Upper lobe of left lung (tissue), 6 donors: Measurements from ENCODE around the gene MRTFB. TPM values are rescaled to one million over a fixed set of nuclear protein-coding genes. Genes with fewer than 3 reads are reported as not detected.
A peak's percentile ranks its signal among the peaks of the same experiment; 100 is the strongest.
"Not testable (repeated sequence)": the region's sequence is repeated elsewhere in the genome, so short reads cannot be mapped to it uniquely, and the experiment has no call there.

Experiments used
- ATAC-seq, 2 donors: fragments of 200-7000 bp; cut with Tn5 transposase; one replicate each; pipeline ENCODE4 v1.9.1; 2022; ENCODE audit warnings: mild to moderate bottlenecking in 2 of 2, moderate library complexity in 2 of 2; ENCODE audit not compliant: low FRiP score in 2 of 2
- DNase-seq, 2 donors: peaks; one replicate each; pipeline ENCODE4 v3.0.0-alpha.2; 2019 to 2020
- H3K27ac ChIP-seq, 4 donors: fragments of 200-600 bp; sonication (generic); one replicate each; pipeline ENCODE4 v1.5.1; 2016 to 2019
- H3K27me3 ChIP-seq, 4 donors: fragments of 200-600 bp; sonication (generic); one replicate each; pipeline ENCODE4 v1.5.1; 2017 to 2019
- H3K36me3 ChIP-seq, 4 donors: fragments of 200-600 bp; sonication (generic); one replicate each; pipeline ENCODE4 v1.5.1; 2016 to 2019
- H3K4me1 ChIP-seq, 4 donors: fragments of 200-600 bp; sonication (generic); one replicate each; pipeline ENCODE4 v1.5.1; 2018 to 2019
- H3K4me3 ChIP-seq, 4 donors: fragments of 200-600 bp; sonication (generic); one replicate each; pipeline ENCODE4 v1.5.1; 2017 to 2019; ENCODE audit warnings: mild to moderate bottlenecking in 2 of 4, moderate library complexity in 1 of 4
- H3K9me3 ChIP-seq, 4 donors: fragments of 200-600 bp; sonication (generic); one replicate each; pipeline ENCODE4 v1.5.1; 2018 to 2019
- CTCF ChIP-seq, 6 experiments: fragments of 450-650 bp in 4 of 6; fragments of 200-600 bp in 2 of 6; sonication (generic) in 2 of 6; IDR thresholded peaks; one replicate each; pipeline ENCODE4 v1.5.1; 2016 to 2019; ENCODE audit warnings: antibody characterized with exemption in 6 of 6
- EP300 ChIP-seq, 4 donors: sonication (generic); formaldehyde crosslinking; IDR thresholded peaks; one replicate each; pipeline ENCODE4 v1.5.1; 2017; ENCODE audit warnings: antibody characterized with exemption in 4 of 4, control low read depth in 2 of 4
- POLR2A ChIP-seq, 4 donors: fragments of 450-650 bp; IDR thresholded peaks; one replicate each; pipeline ENCODE4 v1.5.1; 2016 to 2017; ENCODE audit warnings: antibody characterized with exemption in 4 of 4, mild to moderate bottlenecking in 2 of 4
- POLR2AphosphoS5 ChIP-seq, 2 donors: sonication (generic); formaldehyde crosslinking; IDR thresholded peaks; one replicate each; pipeline ENCODE4 v1.5.1; 2017; ENCODE audit warnings: antibody characterized with exemption in 2 of 2
- WGBS, 2 donors: methylation state at CpG; one replicate each; pipeline ENCODE4 v1.1.5; 2017 to 2018; 5-methylcytosine and 5-hydroxymethylcytosine counted together
- total RNA-seq, 6 donors: library from RNA; depleted of rRNA in 4 of 6; stranded (reverse); fragments of >200 nt in 4 of 6; gene quantifications; one replicate each; pipeline versions ENCODE4 v1.1.0 to v1.2.1, GENCODE V29; 2016 to 2021
- donor health status: DM: no; HTN: no; CAD: no; lungs with moderate emphysema.
- donor health status: DM: no; HTN: yes; CAD: no; lungs with severe emphysema.

Gene MRTFB
- total RNA-seq, 6 donors from 2014 or later = 46.9 to 100 (median 66.7) TPM

- no peaks in the 10 kb centered on the region for H3K9me3 ChIP-seq
- ATAC-seq = peak in 1 of 2 donors; percentile 24
Measured at GRCh38 chr16:14180481-14180944, 109.4 kb downstream of the MRTFB start.

GRCh38 chr16:14181371-14182050 is 110.4 kb downstream of the MRTFB start:
- no peak overlapping the region for H3K4me3 ChIP-seq
- 83% methylated on average over 2 of the region's 2 CpGs for WGBS, 2 donors
- peaks cover 10 to 34% (median 23%) of the 10 kb centered on the region in 4 donors for H3K4me1 ChIP-seq
- peak overlapping the region in 1 of 4 donors; percentile 32 for H3K27ac ChIP-seq
- no peaks in the 10 kb centered on the region for H3K27me3 ChIP-seq
- H3K36me3 ChIP-seq = no peaks in the 10 kb centered on the region
- ATAC-seq = no peak
- DNase-seq = no peak
- no peak for TF ChIP-seq POLR2AphosphoS5 (IDR thresholded peaks at IDR 0.05)
- TF ChIP-seq CTCF (IDR thresholded peaks at IDR 0.05) = no peak
- no peak for TF ChIP-seq POLR2A (IDR thresholded peaks at IDR 0.05)
- TF ChIP-seq EP300 (IDR thresholded peaks at IDR 0.05) = no peak
- no peaks in the 10 kb centered on the region for H3K9me3 ChIP-seq

More at GRCh38 chr16:14180481-14180944, 109.4 kb downstream of the MRTFB start:
- H3K4me1 ChIP-seq = peaks cover 5 to 27% (median 16%) of the 10 kb centered on the region in 4 donors
- 88 to 97% methylated on average over 3 to 4 of the region's 4 CpGs for WGBS, 2 donors
- no peak overlapping the region for H3K4me3 ChIP-seq
- H3K36me3 ChIP-seq = no peaks in the 10 kb centered on the region
- TF ChIP-seq CTCF (IDR thresholded peaks at IDR 0.05) = no peak
- peak in 1 of 4 donors; percentile 15 for TF ChIP-seq POLR2A (IDR thresholded peaks at IDR 0.05)
- TF ChIP-seq POLR2AphosphoS5 (IDR thresholded peaks at IDR 0.05) = no peak
- TF ChIP-seq EP300 (IDR thresholded peaks at IDR 0.05) = no peak
- peak overlapping the region in 1 of 4 donors; percentile 31 for H3K27ac ChIP-seq
- no peaks in the 10 kb centered on the region for H3K27me3 ChIP-seq
- peak in 1 of 2 donors; percentile 26 for DNase-seq

GRCh38 chr16:14182999-14183398 is 111.9 kb downstream of the MRTFB start:
- Histone ChIP-seq H3K4me1 (peaks cover 10 to 36% (median 23%) of the 10 kb centered on the region in 4 donors), H3K4me3 (no peak overlapping the region), H3K27ac (no peak overlapping the region), H3K9me3 (no peaks in the 10 kb centered on the region), H3K36me3 (no peaks in the 10 kb centered on the region), H3K27me3 (no peaks in the 10 kb centered on the region)
- DNase-seq (no peak), ATAC-seq (no peak)
- WGBS, 2 donors = 88 to 93% methylated on average over 1 of the region's 1 CpG
- TF ChIP-seq POLR2AphosphoS5 (IDR thresholded peaks at IDR 0.05) (no peak), EP300 (IDR thresholded peaks at IDR 0.05) (no peak), POLR2A (IDR thresholded peaks at IDR 0.05) (no peak), CTCF (IDR thresholded peaks at IDR 0.05) (no peak)

GRCh38 chr16:14183962-14184361 is 112.8 kb downstream of the MRTFB start:
- not testable (repeated sequence) for H3K27ac ChIP-seq, H3K27me3 ChIP-seq, H3K9me3 ChIP-seq, DNase-seq, H3K4me3 ChIP-seq, H3K36me3 ChIP-seq, ATAC-seq
- H3K4me1 ChIP-seq = peaks cover 10 to 36% (median 23%) of the 10 kb centered on the region in 4 donors
- 91% methylated on average over 6 of the region's 6 CpGs for WGBS, 2 donors

- no peak for DNase-seq
- no peaks in the 10 kb centered on the region for H3K27me3 ChIP-seq
- 39 to 49% methylated on average over 10 of the region's 10 CpGs for WGBS, 2 donors
Measured at GRCh38 chr16:14186007-14186794, 115.1 kb downstream of the MRTFB start.

More at GRCh38 chr16:14186007-14186794, 115.1 kb downstream of the MRTFB start:
- Histone ChIP-seq H3K36me3 (no peaks in the 10 kb centered on the region), H3K27ac (peak overlapping the region; percentile 63 to 83 (median 72)), H3K4me1 (peaks cover 10 to 33% (median 23%) of the 10 kb centered on the region in 4 donors), H3K4me3 (peak overlapping the region; percentile 14 to 46 (median 40)), H3K9me3 (no peaks in the 10 kb centered on the region)
- ATAC-seq = peak in 1 of 2 donors; percentile 60
- TF ChIP-seq CTCF (IDR thresholded peaks at IDR 0.05) (peak in 5 of 6 experiments; percentile 40 to 56 (median 53)), POLR2AphosphoS5 (IDR thresholded peaks at IDR 0.05) (peak in 1 of 2 donors; percentile 28), EP300 (IDR thresholded peaks at IDR 0.05) (no peak), POLR2A (IDR thresholded peaks at IDR 0.05) (no peak)
